ENCODE measurements around the gene CSHL1.

Gene CSHL1

DNA sequence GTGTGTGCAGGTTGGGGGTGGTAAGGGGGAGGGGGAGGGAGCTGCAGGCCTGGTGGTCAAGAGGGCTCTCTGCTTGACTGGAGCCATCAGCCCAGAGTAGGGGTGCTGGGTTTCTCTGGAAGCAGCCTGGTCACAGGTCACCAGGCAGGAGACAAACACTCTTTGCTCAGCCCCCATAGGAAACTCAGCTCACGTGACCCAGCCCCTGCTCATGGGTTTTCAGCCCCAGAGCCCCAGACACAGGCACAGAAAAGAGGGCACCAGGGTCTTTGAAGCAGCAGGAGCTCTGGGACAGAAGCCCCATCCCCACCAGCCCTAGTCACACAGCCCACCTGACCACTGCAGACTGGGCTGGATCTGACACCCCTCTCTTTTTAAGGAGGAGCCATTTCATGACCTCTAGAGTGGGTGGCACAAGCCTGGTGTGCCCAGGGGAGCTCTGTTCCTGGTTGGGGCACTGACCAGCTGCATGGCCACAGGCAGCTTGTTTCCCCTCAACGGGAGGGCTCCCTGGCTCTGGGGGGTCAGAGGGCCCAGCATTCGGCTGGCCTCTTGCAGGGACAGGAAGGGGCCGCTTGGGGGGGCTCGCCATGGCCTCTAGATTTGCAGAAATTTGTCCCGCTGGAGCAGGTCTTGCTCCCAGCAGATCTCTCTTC, 34.9 kb upstream of the CSHL1 start:
- TF ChIP-seq POLR2A (IDR thresholded peaks at IDR 0.05; ENCODE audit: low read depth, low read length), result no peak
- DNase-seq (ENCODE audit: insufficient read length, low spot score), result no peak
- FAIRE-seq, result no peak

DNA sequence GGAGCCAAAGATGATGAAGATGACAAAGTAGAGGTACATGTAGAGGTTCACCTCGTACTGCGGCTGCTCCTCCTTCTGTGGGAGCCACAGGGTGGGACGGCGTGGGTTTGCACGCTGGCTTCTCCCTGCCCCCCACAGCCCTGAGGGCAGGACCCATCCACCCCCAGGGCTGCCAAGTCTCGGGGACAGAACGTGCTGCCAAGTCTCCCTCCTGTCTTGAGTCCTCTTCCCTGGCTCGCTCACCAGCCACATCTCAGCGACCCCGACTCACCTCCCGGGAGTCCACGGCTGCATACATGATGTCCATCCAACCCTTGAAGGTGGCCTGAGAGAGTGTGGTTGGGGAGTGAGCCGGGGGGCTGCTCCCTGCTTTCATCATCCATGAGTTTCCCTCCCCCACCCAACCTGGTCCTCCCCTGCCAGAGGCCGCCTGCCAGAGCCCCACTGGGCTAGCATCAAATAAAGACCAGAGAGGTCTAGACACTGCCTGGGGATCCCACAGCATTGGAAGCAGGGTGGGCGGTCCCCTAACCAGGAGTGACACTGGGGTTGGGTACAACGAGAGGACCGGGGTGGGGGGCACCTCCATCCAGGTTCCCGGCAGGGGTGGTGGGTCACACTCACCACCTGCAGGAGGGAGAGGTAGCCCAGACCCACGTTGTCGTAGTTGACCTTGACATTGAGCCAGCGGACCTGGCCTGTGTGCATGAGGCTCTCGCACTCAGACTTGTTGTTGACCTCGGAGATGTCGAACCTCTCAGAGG, 33.9 kb upstream of the CSHL1 start:
- DNase-seq (ENCODE audit: insufficient read length, low spot score), result no peak
- no peak for TF ChIP-seq POLR2A (IDR thresholded peaks at IDR 0.05; ENCODE audit: low read depth, low read length)
- FAIRE-seq, result no peak

DNA sequence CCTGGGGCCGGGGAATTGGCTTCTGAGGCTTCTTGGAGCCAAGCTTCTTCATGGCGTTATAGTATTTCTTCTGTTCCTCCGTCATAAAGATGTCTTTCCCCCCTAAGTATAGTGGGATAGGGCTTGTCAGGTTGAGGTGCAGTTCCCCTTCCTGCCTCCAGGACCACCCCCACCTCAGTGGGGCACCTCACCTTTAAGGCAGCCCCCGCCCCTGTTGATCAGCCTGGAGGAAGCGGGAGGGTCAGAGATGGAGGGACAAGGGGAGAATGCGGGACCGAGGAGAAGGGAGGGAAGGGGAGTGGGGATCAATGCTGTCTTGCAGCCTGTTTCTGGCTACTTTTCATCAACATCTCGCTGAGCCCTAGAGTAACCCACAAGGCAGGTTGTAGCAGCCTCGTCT, 32.7 kb upstream of the CSHL1 start:
- TF ChIP-seq POLR2A (IDR thresholded peaks at IDR 0.05; ENCODE audit: low read depth, low read length), result no peak
- no peak for FAIRE-seq
- DNase-seq (ENCODE audit: insufficient read length, low spot score), result no peak

DNA sequence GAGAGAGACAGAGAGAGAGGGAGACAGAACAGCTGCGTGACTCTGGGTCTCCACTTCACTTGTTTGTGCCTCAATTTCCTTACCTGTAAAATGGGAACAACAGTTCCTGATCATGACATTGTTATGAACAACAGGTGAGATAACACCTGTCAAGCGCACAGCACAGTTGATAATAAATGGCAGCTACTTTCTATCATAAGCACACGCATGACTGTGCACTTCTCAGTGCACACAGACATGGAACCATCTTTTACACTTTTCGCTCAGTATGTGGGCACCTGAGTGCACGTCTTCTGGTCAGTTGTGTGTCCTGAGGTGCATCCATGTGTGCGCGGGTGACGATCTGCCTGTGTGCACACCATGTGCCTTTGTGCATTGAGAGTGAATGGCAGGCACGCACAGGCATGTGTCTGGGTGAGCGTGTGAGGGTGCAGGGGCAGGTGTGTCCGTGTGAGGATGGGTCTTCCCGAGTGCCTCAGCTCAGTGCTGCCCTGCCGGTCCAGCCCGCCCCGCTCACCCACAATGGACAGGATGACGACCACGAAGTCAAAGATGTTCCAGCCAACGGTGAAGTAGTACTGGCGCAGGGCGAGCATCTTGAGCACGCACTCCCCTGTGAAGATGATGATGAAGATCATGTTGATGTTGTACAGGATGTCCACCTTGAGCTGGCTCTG, 31.4 kb upstream of the CSHL1 start:
- no peak for FAIRE-seq
- no peak for DNase-seq (ENCODE audit: insufficient read length, low spot score)
- TF ChIP-seq POLR2A (IDR thresholded peaks at IDR 0.05; ENCODE audit: low read depth, low read length), result no peak

DNA sequence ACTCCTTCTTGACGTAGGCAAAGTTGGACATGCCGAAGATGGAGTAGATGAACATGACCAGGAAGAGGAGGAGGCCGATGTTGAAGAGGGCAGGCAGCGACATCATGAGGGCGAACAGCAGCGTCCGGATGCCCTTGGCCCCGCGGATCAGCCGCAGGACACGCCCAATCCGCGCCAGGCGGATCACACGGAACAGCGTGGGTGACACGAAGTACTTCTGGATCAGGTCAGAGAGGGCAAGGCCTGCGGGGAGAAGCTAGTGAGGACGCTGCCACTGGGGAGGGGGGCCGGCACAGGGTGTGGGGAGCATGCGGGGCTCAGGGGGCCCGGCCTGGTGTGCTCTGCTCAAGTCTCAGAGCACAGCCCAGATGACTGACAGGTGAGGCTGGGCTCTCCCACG, 30.7 kb upstream of the CSHL1 start:
- TF ChIP-seq POLR2A (IDR thresholded peaks at IDR 0.05; ENCODE audit: low read depth, low read length), result no peak
- no peak for FAIRE-seq

DNA sequence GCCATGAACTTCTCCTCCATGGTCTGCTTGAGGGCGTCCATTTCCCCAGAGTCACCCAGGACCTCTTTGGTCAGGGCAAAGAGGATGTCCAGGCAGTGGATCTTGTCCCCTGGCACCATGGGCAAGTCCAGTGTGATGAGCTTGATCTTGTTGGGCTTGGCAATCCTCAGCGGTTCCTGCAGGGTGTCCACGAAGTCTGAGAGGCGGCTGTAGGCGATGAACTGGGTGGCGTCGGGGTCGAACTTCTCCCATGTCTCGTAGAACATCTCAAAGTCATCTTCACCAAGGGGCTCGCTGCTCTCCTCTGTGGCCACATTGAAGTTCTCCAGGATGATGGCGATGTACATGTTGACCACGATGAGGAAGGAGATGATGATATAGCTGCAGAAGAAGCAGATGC, 30.1 kb upstream of the CSHL1 start:
- FAIRE-seq (no peak), DNase-seq (ENCODE audit: insufficient read length, low spot score) (no peak)
- TF ChIP-seq POLR2A (IDR thresholded peaks at IDR 0.05; ENCODE audit: low read depth, low read length), result no peak

More for the DNA sequence above, 30.7 kb upstream of the CSHL1 start:
- no peak for DNase-seq (ENCODE audit: insufficient read length, low spot score)

DNA sequence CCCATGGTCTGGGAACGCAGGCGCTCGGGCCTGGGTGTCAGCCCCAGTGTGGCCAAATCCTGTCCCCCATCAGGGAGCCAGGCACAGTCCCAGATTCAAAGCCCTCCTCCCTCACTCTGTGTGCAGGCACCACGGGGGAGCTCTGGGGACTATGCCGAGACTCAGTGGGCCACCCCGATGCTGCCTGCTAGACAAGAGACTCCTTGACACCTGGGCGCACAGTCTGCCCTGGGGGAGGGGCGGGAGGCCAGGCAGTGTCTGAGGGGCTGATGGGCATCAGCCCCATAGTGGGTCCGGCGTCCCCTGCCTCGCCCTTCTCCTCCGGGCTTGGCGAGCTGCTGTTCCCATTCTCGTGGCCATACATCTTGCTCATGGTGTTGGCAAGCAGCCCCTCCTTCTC, 29.5 kb upstream of the CSHL1 start:
- TF ChIP-seq POLR2A (IDR thresholded peaks at IDR 0.05; ENCODE audit: low read depth, low read length), result no peak
- no peak for FAIRE-seq
- DNase-seq (ENCODE audit: insufficient read length, low spot score), result no peak

DNA sequence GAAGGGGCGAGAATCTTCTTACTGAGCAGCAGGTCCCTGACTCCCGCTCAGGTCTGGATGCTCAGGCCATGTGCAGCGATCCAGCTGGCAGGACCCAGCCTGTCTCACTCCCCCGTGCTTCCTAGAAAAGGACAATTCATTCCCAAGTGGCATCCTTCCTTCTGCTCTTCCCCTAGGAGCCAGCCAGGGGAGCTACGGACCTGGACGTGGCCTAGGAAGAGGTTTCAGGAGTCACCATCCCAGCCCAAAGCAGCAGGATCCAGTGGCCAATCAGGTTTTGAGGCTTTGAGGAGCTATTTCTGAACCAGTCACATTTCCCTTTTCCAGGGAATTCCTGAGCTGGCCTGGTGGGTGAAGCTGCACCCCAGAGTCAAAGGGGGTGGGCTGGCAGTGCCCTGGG, 28.8 kb upstream of the CSHL1 start:
- FAIRE-seq (no peak), DNase-seq (ENCODE audit: insufficient read length, low spot score) (no peak)
- no peak for TF ChIP-seq POLR2A (IDR thresholded peaks at IDR 0.05; ENCODE audit: low read depth, low read length)

DNA sequence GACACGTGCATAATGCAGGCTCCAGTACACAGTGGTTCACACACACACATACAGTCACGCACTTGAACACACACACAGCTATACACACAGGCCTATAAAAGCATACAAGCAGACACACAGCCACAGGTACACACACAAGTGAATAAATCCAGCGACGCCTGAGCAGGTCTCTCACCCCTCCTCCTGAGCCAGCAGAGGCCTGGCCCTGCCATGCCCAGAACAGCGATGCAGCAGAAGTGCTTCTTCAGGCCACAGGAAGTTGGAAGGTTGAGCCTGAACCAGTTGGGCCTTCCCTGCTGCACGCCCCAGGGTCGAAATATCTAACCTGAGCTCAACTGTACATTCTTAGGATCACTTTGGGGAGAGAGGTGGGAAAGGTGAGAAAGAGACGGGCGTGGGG, 28.3 kb upstream of the CSHL1 start:
- TF ChIP-seq POLR2A (IDR thresholded peaks at IDR 0.05; ENCODE audit: low read depth, low read length), result no peak
- DNase-seq (ENCODE audit: insufficient read length, low spot score) (no peak), FAIRE-seq (no peak)

DNA sequence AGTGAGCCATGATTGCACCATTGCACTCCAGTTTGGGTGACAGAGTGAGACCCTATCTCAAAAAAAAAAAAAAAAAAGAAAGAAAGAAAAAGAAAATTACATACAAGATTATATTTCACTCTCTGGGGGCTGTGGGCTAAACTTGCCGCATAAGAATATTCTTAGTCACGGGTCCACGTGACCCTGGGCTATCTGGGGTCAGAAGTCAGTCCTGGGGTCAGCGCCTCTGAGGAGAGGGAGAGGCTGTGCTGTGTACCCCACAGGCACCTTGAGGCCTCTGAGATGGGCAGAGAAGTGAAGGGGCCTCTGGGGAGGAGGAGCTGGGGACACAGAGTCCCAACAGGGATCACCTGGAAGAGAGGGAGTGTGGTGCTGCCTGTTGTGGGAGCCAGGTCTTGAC, 26.9 kb upstream of the CSHL1 start:
- DNase-seq (ENCODE audit: insufficient read length, low spot score) (no peak), FAIRE-seq (no peak)
- TF ChIP-seq POLR2A (IDR thresholded peaks at IDR 0.05; ENCODE audit: low read depth, low read length), result no peak

DNA sequence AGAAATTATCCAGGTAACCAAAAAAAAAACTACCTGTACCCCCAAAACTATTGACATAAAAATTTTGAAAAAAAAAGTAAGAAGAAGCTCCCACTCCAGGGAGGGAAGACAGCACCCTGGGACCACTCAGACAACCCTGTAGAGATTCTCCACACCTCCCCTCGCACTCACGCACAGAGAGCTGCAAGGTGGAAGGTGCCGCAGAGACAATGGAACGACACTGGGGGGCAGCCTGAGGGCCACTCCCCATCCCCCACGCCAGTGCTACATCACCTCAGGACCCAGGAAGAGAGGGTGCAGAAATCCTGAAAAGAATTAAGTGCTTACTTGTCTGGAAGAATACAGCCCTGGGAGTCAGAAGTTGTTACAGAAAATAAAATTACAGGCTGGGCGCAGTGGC, 26.3 kb upstream of the CSHL1 start:
- FAIRE-seq (no peak), DNase-seq (ENCODE audit: insufficient read length, low spot score) (no peak)
- no peak for TF ChIP-seq POLR2A (IDR thresholded peaks at IDR 0.05; ENCODE audit: low read depth, low read length)

DNA sequence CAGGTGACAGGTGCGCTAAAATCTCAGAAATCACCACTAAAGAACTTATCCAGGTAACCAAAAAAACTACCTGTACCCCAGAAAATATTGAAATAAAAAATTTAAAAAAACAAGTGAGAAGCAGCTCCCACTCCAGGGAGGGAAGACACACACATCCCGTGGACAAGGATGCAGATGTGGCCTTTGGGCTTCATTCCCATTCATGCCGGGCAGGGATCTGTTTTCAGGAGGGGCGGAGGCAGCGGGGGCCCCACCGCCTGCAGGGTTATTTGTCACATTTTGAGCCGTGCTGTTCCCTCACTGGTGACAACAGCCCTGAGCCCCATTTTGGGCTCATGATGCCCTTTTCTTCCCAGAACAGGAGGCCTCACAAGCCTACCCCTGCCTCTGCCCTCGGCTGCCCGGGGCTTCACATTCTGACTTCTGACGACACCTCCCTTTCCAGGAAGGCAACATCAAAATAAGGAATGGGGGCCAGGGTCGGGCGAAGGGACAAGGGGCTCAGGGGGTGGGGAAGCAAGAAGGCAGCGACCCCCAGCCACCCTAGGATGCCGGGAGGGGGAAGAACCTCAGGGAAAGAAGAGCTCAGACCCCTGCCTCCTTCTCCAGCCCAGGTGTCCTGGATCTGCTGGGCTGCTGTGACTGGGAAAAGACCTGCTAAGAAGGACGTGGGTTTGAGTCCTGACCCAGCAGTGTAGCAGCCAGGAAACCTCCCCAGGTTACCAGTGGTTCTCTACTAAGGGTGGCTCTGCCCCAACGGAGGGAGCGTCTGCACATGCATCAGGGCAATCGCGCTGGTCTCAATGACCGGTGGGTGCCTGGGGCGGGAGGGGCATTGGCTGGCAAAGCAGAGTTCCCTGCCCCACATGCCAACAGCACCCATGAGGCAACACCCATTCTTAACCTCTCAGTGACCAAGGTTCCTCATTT, 23.4 kb upstream of the CSHL1 start:
- DNase-seq (ENCODE audit: insufficient read length, low spot score) (no peak), FAIRE-seq (no peak)
- TF ChIP-seq POLR2A (IDR thresholded peaks at IDR 0.05; ENCODE audit: low read depth, low read length), result no peak

DNA sequence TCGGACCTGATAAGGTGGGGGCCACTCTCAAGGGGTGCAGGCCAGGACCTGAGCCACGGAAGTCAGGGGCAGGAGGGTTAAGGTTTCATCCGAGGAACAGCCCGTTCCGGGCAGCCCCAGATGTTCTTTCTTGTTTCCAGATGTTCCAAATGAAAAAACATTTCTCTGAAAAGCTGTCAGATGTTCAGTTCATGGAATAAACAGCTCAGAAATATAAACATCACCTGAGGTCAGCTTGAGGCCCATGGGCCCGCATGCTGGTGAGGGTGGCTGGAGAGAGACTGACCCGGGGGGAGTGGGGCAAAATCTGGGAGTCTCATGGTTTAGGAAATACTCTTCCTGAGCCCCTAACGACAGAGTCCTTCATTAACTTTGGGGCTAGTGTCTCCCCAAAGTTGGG, 22.5 kb upstream of the CSHL1 start:
- TF ChIP-seq POLR2A (IDR thresholded peaks at IDR 0.05; ENCODE audit: low read depth, low read length), result no peak
- no peak for FAIRE-seq
- DNase-seq (ENCODE audit: insufficient read length, low spot score), result no peak

DNA sequence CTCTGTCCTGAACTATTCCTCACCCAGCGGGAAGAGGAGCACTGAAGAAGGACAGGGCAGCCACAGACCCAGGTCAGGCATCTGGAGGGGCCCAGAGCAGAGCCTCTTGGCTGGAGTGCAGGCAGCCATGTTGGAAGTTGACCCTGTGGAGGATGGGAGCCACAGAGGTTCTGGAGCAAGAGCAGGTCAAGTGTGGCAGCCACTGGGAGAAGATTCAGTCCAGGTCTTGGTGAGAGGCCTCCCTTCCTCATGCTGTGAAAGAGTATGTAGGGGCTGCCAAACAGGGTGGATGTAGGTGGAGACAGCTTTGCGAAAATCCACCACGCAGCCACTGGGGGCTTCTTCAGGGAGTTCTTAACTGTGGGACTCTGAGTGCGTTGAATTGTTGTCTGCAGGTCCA, 21.7 kb upstream of the CSHL1 start:
- FAIRE-seq (no peak), DNase-seq (ENCODE audit: insufficient read length, low spot score) (no peak)
- TF ChIP-seq POLR2A (IDR thresholded peaks at IDR 0.05; ENCODE audit: low read depth, low read length), result no peak
